HG02588 (cell line): ENCODE measurements around the gene OSBPL1A.
"Not testable (repeated sequence)": the region's sequence is repeated elsewhere in the genome, so short reads cannot be mapped to it uniquely, and the experiment has no call there.

Experiments used
- ATAC-seq: cut with Tn5 transposase; IDR thresholded peaks from one replicate; pipeline ENCODE4 v1.9.1; 2021; ENCODE audit warnings: mild to moderate bottlenecking, moderate library complexity; ENCODE audit not compliant: unreplicated experiment

The OSBPL1A gene

GRCh38 chr18:24398540-24398939, 916 bp upstream of the OSBPL1A start:
- no peak for ATAC-seq

- ATAC-seq = peak; percentile 28
These were observed 412 bp downstream of the OSBPL1A start for GRCh38 chr18:24397131-24397693.

- no peak for ATAC-seq
These were observed 1.5 kb downstream of the OSBPL1A start for GRCh38 chr18:24396082-24396633.

GRCh38 chr18:24395049-24395795, 2.4 kb downstream of the OSBPL1A start:
- no peak for ATAC-seq

- ATAC-seq = no peak
These were observed 8.7 kb downstream of the OSBPL1A start for GRCh38 chr18:24388957-24389356.

- no peak for ATAC-seq
These were observed 10.9 kb downstream of the OSBPL1A start for GRCh38 chr18:24386681-24387080.

GRCh38 chr18:24381126-24381525, 16.5 kb downstream of the OSBPL1A start:
- ATAC-seq = no peak

- no peak for ATAC-seq
These were observed 17.4 kb downstream of the OSBPL1A start for GRCh38 chr18:24380163-24380747.

- no peak for ATAC-seq
These were observed 19.0 kb downstream of the OSBPL1A start for GRCh38 chr18:24378598-24378997.

- ATAC-seq = not testable (repeated sequence)
These were observed 21.1 kb downstream of the OSBPL1A start for GRCh38 chr18:24376531-24376930.

GRCh38 chr18:24373328-24373727, 24.3 kb downstream of the OSBPL1A start:
- ATAC-seq = no peak

- ATAC-seq = no peak
These were observed 25.2 kb downstream of the OSBPL1A start for GRCh38 chr18:24372279-24372872.

- ATAC-seq = no peak
These were observed 27.5 kb downstream of the OSBPL1A start for GRCh38 chr18:24370120-24370519.

GRCh38 chr18:24369426-24369825, 28.2 kb downstream of the OSBPL1A start:
- no peak for ATAC-seq

- ATAC-seq = no peak
These were observed 28.9 kb downstream of the OSBPL1A start for GRCh38 chr18:24368749-24369148.

GRCh38 chr18:24366328-24366727, 31.3 kb downstream of the OSBPL1A start:
- no peak for ATAC-seq

- no peak for ATAC-seq
These were observed 33.4 kb downstream of the OSBPL1A start for GRCh38 chr18:24364177-24364576.

GRCh38 chr18:24362757-24363156, 34.9 kb downstream of the OSBPL1A start:
- ATAC-seq = no peak

- ATAC-seq = not testable (repeated sequence)
These were observed 37.7 kb downstream of the OSBPL1A start for GRCh38 chr18:24359787-24360530.

- ATAC-seq = no peak
These were observed 43.3 kb downstream of the OSBPL1A start for GRCh38 chr18:24354278-24354677.

- ATAC-seq = no peak
These were observed 51.4 kb downstream of the OSBPL1A start for GRCh38 chr18:24346254-24346653.
